Neural cell (in vitro differentiated cells): ENCODE measurements around the gene PHOSPHO1.

ENCODE experiments used
- CTCF ChIP-seq: fragments of 450-650 bp; IDR thresholded peaks from 2 replicates; pipeline ENCODE4 v1.5.1; 2014; ENCODE audit warnings: antibody characterized with exemption, mild to moderate bottlenecking, moderate library complexity; ENCODE audit not compliant: poor library complexity, severe bottlenecking
- EP300 ChIP-seq: fragments of 450-650 bp; conservative IDR thresholded peaks from 2 replicates; pipeline ENCODE4 v1.6.1; 2014; ENCODE audit warnings: antibody characterized with exemption, mild to moderate bottlenecking, moderate library complexity; ENCODE audit not compliant: poor library complexity, severe bottlenecking
- EZH2 ChIP-seq: fragments of 200-600, 300-800 bp; shearing (Covaris generic), sonication (generic); IDR thresholded peaks from 2 replicates; pipeline ENCODE4 v1.6.1; 2014; ENCODE audit warnings: antibody characterized with exemption, low read length, borderline replicate concordance, mild to moderate bottlenecking; ENCODE audit not compliant: insufficient read depth, poor library complexity, severe bottlenecking
- MXI1 ChIP-seq: fragments of 450-650 bp; conservative IDR thresholded peaks from 2 replicates; pipeline ENCODE4 v1.6.1; 2014; ENCODE audit warnings: antibody characterized with exemption, mild to moderate bottlenecking; ENCODE audit not compliant: poor library complexity, severe bottlenecking
- POLR2AphosphoS5 ChIP-seq: IDR thresholded peaks from 2 replicates; pipeline ENCODE4 v1.6.1; 2012
- RAD21 ChIP-seq: fragments of 450-650 bp; conservative IDR thresholded peaks from 2 replicates; pipeline ENCODE4 v1.6.1; 2014; ENCODE audit warnings: antibody characterized with exemption, mild to moderate bottlenecking, moderate library complexity
- REST ChIP-seq: IDR thresholded peaks from 2 replicates; pipeline ENCODE4 v1.6.1; 2012; ENCODE audit warnings: borderline replicate concordance
- SMC3 ChIP-seq: fragments of 450-650 bp; conservative IDR thresholded peaks from 2 replicates; pipeline ENCODE4 v1.6.1; 2014; ENCODE audit warnings: antibody characterized with exemption, mild to moderate bottlenecking, moderate library complexity; ENCODE audit not compliant: poor library complexity
- TAF1 ChIP-seq: IDR thresholded peaks from 2 replicates; pipeline ENCODE4 v1.6.1; 2012; ENCODE audit warnings: low read depth

- TF ChIP-seq TAF1 (no peak), REST (no peak), CTCF (no peak), EZH2 (no peak), MXI1 (no peak), EP300 (no peak), RAD21 (no peak), SMC3 (no peak), POLR2AphosphoS5 (no peak)
Observed at GRCh38 chr17:49242813-49243212, 12.2 kb upstream of the PHOSPHO1 start.
